ENCODE results near the gene KATNB1.
"Not testable (repeated sequence)": the region's sequence is repeated elsewhere in the genome, so short reads cannot be mapped to it uniquely, and the experiment has no call there.

The KATNB1 gene

GRCh38 chr16:57701759-57702371, 33.7 kb upstream of the KATNB1 start:
- no peak for DNase-seq (ENCODE audit: low read depth, low spot score)

GRCh38 chr16:57703416-57704010, 32.1 kb upstream of the KATNB1 start:
- DNase-seq (ENCODE audit: low read depth, low spot score): no peak

- DNase-seq (ENCODE audit: low read depth, low spot score): no peak
Measured at GRCh38 chr16:57704011-57704904, 31.3 kb upstream of the KATNB1 start.

GRCh38 chr16:57704905-57705852, 30.4 kb upstream of the KATNB1 start:
- no peak for DNase-seq (ENCODE audit: low read depth, low spot score)

GRCh38 chr16:57706717-57707116, 28.9 kb upstream of the KATNB1 start:
- DNase-seq (ENCODE audit: low read depth, low spot score): no peak

- DNase-seq (ENCODE audit: low read depth, low spot score): no peak
Measured at GRCh38 chr16:57707331-57707730, 28.2 kb upstream of the KATNB1 start.

GRCh38 chr16:57708168-57708567, 27.4 kb upstream of the KATNB1 start:
- no peak for DNase-seq (ENCODE audit: low read depth, low spot score)

GRCh38 chr16:57709663-57710062, 25.9 kb upstream of the KATNB1 start:
- DNase-seq (ENCODE audit: low read depth, low spot score): no peak

GRCh38 chr16:57711346-57711745, 24.2 kb upstream of the KATNB1 start:
- no peak for DNase-seq (ENCODE audit: low read depth, low spot score)

GRCh38 chr16:57711993-57712392, 23.6 kb upstream of the KATNB1 start:
- DNase-seq (ENCODE audit: low read depth, low spot score): no peak

- DNase-seq (ENCODE audit: low read depth, low spot score): not testable (repeated sequence)
Measured at GRCh38 chr16:57712569-57712968, 23.0 kb upstream of the KATNB1 start.

GRCh38 chr16:57713596-57713995, 22.0 kb upstream of the KATNB1 start:
- DNase-seq (ENCODE audit: low read depth, low spot score): no peak

- no peak for DNase-seq (ENCODE audit: low read depth, low spot score)
Measured at GRCh38 chr16:57714047-57714446, 21.5 kb upstream of the KATNB1 start.

GRCh38 chr16:57720142-57720575, 15.4 kb upstream of the KATNB1 start:
- no peak for DNase-seq (ENCODE audit: low read depth, low spot score)

GRCh38 chr16:57721356-57722209, 14.0 kb upstream of the KATNB1 start:
- no peak for DNase-seq (ENCODE audit: low read depth, low spot score)

- DNase-seq (ENCODE audit: low read depth, low spot score): no peak
Measured at GRCh38 chr16:57722210-57722499, 13.4 kb upstream of the KATNB1 start.

- no peak for DNase-seq (ENCODE audit: low read depth, low spot score)
Measured at GRCh38 chr16:57722651-57723050, 12.9 kb upstream of the KATNB1 start.

GRCh38 chr16:57723170-57723569, 12.4 kb upstream of the KATNB1 start:
- DNase-seq (ENCODE audit: low read depth, low spot score): no peak

- no peak for DNase-seq (ENCODE audit: low read depth, low spot score)
Measured at GRCh38 chr16:57724531-57724930, 11.0 kb upstream of the KATNB1 start.

- DNase-seq (ENCODE audit: low read depth, low spot score): no peak
Measured at GRCh38 chr16:57725151-57725550, 10.4 kb upstream of the KATNB1 start.

- DNase-seq (ENCODE audit: low read depth, low spot score): no peak
Measured at GRCh38 chr16:57725554-57725953, 10.0 kb upstream of the KATNB1 start.

All from iPS DF 19.7 (cell line).